AG09319 (cell line): ENCODE results near the gene SYNE1.

ENCODE experiments used
- DNase-seq: peaks from one replicate; pipeline ENCODE4 v3.0.0-alpha.2; 2010; ENCODE audit warnings: low read depth; ENCODE audit errors: extremely low read depth
- TF ChIP-seq, protein P1 (sequence below): IDR thresholded peaks from 2 replicates; pipeline ENCODE4 v1.5.1; 2011; ENCODE audit warnings: low read depth, mild to moderate bottlenecking, inconsistent platforms, low read length, moderate library complexity

Gene SYNE1

DNA sequence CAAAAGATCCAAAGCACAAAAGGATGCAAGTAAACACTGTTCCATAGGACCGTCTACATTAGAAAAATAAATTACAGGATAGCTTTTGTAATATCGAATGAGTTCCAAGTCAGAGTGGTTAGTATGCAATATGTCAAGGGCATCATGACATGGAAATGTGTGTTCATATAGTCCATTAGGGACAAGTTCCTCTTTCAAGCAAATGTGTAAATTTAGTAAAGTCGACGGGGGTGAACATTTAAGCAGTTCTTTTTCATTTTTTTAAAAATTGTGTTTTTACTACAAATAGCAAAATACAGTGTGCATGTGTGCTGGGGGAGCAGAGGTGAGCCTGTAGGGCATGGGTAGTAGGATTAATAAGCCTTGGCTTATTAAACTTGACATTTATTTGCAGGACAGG, 470.7 kb downstream of the SYNE1 start:
- TF ChIP-seq, protein P1, sequence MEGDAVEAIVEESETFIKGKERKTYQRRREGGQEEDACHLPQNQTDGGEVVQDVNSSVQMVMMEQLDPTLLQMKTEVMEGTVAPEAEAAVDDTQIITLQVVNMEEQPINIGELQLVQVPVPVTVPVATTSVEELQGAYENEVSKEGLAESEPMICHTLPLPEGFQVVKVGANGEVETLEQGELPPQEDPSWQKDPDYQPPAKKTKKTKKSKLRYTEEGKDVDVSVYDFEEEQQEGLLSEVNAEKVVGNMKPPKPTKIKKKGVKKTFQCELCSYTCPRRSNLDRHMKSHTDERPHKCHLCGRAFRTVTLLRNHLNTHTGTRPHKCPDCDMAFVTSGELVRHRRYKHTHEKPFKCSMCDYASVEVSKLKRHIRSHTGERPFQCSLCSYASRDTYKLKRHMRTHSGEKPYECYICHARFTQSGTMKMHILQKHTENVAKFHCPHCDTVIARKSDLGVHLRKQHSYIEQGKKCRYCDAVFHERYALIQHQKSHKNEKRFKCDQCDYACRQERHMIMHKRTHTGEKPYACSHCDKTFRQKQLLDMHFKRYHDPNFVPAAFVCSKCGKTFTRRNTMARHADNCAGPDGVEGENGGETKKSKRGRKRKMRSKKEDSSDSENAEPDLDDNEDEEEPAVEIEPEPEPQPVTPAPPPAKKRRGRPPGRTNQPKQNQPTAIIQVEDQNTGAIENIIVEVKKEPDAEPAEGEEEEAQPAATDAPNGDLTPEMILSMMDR = no peak
- DNase-seq = no peak

DNA sequence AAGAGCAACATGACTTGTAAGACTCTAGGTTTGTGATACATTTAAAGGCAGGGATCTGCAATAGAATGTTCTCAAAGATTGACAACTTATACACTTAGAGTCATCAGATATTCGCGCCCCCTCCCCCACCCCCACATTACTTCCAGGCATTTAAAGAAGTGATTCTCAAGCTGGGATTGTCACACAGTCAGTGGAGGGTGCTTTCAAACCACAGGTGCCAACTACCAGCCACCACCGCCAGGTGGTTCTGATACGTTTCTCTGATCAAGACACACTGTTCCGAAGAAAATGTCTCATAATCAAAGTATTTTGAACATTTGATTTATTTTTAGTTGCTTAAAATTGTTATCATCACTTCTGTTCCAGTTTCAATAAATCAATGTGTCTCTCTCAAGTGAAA, 472.2 kb downstream of the SYNE1 start:
- no peak for DNase-seq
- TF ChIP-seq, protein P1 = no peak

DNA sequence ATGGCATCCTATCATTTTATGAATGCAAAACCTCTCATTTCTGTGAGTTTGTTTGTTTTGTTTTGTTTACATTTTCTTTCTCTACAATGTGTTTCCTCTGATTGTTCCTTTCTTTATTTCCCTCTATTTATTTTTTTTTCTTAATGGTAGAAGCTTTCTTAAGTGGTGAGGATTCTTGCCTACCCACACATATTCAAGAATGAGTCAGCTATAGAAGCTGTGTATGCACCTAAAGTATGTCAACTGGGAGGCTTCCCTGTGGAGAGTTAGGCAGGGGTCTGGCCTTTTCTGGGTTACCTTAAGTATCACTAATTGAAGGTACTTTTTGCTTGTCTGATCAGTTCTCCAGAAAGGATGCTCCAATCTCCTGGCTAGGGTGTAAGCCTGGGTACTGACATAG, 475.7 kb downstream of the SYNE1 start:
- TF ChIP-seq, protein P1 = no peak
- no peak for DNase-seq

DNA sequence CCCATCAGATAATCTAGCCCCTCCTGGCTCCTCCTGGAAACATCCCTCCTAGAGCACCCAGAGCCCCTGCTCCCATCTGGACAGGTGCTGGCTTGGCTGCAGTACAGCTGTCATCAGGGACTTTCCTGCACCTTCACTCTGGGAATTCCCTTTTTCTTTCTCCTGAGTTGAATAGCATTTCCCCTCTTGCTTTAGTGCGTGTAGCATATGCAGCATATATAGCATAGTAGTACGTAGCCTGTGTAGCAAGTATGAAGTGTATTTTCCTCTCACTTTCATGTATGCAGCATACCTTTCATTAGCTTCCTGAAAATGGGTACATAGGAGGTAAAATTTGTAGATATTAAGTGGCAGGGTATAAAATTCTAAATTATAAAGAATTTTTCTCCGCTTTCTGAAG, 476.8 kb downstream of the SYNE1 start:
- TF ChIP-seq, protein P1 = no peak
- DNase-seq = no peak

DNA sequence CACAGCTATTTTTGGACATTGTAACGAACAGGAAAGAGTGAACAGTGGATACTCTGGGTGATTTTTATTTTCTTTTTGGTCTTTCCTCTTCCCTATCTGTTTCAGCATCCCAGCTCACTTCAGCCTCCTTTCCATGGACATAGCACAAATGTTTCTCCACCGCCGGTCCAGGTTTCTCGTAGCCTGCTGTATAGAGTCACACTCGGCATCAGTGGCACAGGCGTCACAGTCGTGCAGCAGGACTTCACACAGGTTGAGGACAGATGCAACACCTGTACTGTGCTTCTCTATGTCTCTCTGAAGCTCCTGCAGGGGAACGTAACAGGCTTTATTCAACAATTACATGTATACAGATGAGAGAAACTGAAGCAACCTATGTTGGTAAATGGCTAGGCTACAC, 481.4 kb downstream of the SYNE1 start:
- TF ChIP-seq, protein P1 = no peak
- DNase-seq = no peak

DNA sequence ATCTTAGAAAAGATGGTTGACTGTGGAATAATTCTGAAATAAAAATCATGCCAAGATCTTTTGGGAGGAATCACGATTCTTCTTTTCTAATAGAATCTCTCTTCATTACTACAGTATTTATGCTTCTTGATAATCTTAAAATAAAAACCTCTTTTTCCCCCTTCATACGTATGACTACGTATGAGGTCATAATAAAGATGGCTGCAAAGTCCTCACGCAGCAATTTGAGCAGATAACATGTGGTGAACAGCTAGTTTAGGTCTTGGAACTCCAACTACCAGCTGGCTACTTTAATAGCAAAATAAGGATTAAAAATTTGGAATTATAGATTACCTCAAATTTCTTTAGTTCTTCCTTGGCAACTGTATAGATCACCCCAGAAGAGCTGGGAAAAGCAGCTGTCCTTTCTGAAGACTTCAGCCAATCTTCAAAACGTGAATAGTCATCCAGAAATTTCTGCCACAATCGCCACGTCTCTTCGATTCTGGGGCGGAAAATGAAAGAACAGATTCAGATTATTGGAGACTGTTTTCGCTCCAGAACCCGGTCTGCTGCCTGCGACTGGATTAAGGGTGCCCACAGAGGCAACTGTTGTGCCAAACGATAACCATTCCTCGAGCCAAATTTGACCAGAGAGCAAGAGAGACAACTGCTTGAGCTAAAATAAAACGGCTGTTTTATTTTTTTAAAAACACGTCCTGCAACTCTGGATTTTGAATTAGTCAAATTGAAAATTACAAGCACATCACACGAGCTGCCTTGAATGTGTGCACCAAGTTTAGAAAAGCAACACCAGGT, 482.4 kb downstream of the SYNE1 start:
- DNase-seq = no peak
- TF ChIP-seq, protein P1 = no peak

DNA sequence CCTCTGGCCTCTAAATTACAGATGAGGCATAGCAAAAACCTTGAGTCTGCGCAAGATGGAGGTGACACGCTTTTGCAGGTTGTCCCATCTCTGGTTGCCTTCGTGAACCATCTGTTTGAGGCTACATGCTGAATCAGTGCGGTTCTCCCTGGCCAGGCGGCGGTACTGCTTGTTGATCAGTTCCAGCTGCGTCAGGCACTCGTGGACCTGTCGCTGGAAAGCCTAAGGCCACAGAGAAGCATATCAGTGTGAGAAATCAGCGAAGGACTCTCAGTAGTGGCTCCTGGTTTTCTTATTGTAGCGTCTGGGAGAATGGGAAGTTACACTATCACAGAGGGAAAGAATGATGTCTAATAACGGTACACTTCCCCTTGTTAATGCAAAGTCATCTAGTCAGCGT, 485.2 kb downstream of the SYNE1 start:
- TF ChIP-seq, protein P1 = no peak
- no peak for DNase-seq
